Panc1 (cell line): ENCODE measurements around the gene PIGA. TPM values are rescaled to one million over a fixed set of nuclear protein-coding genes. Genes with fewer than 3 reads are reported as not detected.

Experiments
- ATAC-seq: fragments of 200-7000 bp; cut with Tn5 transposase; 2 replicates; pipeline ENCODE4 v1.9.1; 2020; ENCODE audit warnings: mild to moderate bottlenecking, moderate library complexity
- BruUV-seq: library from RNA; stranded (reverse); fragments of 400-500 nt; replicated peaks from 2 replicates; lab custom pipeline; 2021; lab: Mats Ljungman, UMichigan
- CTCF ChIA-PET: fragments of 300-600 bp; sonication (Branson Sonifier 250); formaldehyde crosslinking; loops from one replicate; lab custom pipeline; 2022; ENCODE audit warnings: antibody characterized with exemption; lab: Charles Lee
- POLR2A ChIA-PET: fragments of 300-600 bp; sonication (Branson Sonifier 250); formaldehyde crosslinking; loops from one replicate; lab custom pipeline; 2022; ENCODE audit warnings: antibody characterized with exemption; lab: Charles Lee
- DNase-seq: peaks from one replicate; pipeline ENCODE4 v3.0.0-alpha.2; 2010; ENCODE audit warnings: low read depth, low spot score
- H3K27ac ChIP-seq: 2 replicates; pipeline ENCODE4 v1.5.1; 2011; ENCODE audit warnings: mild to moderate bottlenecking, low read length, inconsistent platforms
- H3K27me3 ChIP-seq: fragments of 200-500 bp; sonication (Bioruptor generic); 2 replicates; pipeline ENCODE4 v1.6.0; 2014; ENCODE audit warnings: low read length, inconsistent platforms; ENCODE audit not compliant: control insufficient read depth, insufficient read depth
- H3K36me3 ChIP-seq: fragments of 200-500 bp; sonication (Bioruptor generic); 2 replicates; pipeline ENCODE4 v1.5.1; 2014; ENCODE audit warnings: inconsistent platforms, mild to moderate bottlenecking, low read length, moderate library complexity; ENCODE audit not compliant: control insufficient read depth, insufficient read depth
- H3K4me1 ChIP-seq: 2 replicates; pipeline ENCODE4 v1.5.1; 2011; ENCODE audit warnings: inconsistent platforms, mild to moderate bottlenecking, low read length, moderate library complexity; ENCODE audit not compliant: control insufficient read depth, insufficient read depth
- H3K4me3 ChIP-seq, 2 experiments: 2 replicates each; pipeline ENCODE4 v1.5.1; 2011 to 2012; ENCODE audit warnings: low read depth in 2 of 2, low read length in 2 of 2, mild to moderate bottlenecking in 2 of 2, inconsistent platforms in 1 of 2, moderate library complexity in 1 of 2
- H3K9me3 ChIP-seq: fragments of 200-500 bp; sonication (Bioruptor generic); 2 replicates; pipeline ENCODE4 v1.5.1; 2014; ENCODE audit warnings: low read depth, mild to moderate bottlenecking, inconsistent platforms, low read length, moderate library complexity; ENCODE audit not compliant: control insufficient read depth, insufficient read depth
- POLR2AphosphoS5 ChIP-seq: IDR thresholded peaks from 2 replicates; pipeline ENCODE4 v1.6.1; 2012; ENCODE audit warnings: mild to moderate bottlenecking, low read depth, low read length, moderate library complexity
- SIN3A ChIP-seq: IDR thresholded peaks from 2 replicates; pipeline ENCODE4 v1.6.1; 2012; ENCODE audit warnings: low read depth, mild to moderate bottlenecking, low read length, moderate library complexity, borderline replicate concordance; ENCODE audit not compliant: insufficient read depth
- TCF7L2 ChIP-seq: IDR thresholded peaks from 2 replicates; pipeline ENCODE4 v1.6.1; 2011; ENCODE audit warnings: mild to moderate bottlenecking, low read depth, low read length, inconsistent platforms
- in situ Hi-C: cut with HindIII; loops from 2 replicates; pipeline ENCODE4 v1.10.0; 2016; ENCODE audit warnings: low sequenced_read_pairs, low pct_unique_long_range_greater_than_20kb
- intact Hi-C: fragments of 100-400 bp; cut with micrococcal nuclease; formaldehyde crosslinking; loops from one replicate; pipeline ENCODE4 v1.10.0; 2022; ENCODE audit not compliant: unreplicated experiment
- total RNA-seq: library from RNA; stranded (reverse); gene quantifications from one replicate; pipeline ENCODE4 v1.2.1, GENCODE V29; 2021; ENCODE audit not compliant: unreplicated experiment
- TF ChIP-seq, protein P1 (sequence below), 2 experiments: IDR thresholded peaks; 2 replicates each; pipeline ENCODE4 v1.6.1; 2011 to 2012; ENCODE audit warnings: low read depth in 2 of 2, control low read depth in 1 of 2, low read length in 1 of 2, mild to moderate bottlenecking in 1 of 2, moderate library complexity in 1 of 2; ENCODE audit not compliant: insufficient read depth in 1 of 2
- TF ChIP-seq, protein P2 (sequence below): fragments of 450-650 bp; IDR thresholded peaks from 2 replicates; pipeline ENCODE4 v1.5.1; 2017; ENCODE audit warnings: mild to moderate bottlenecking

The PIGA gene
- total RNA-seq, 1 experiment from 2014 or later = 8.2 TPM

DNA sequence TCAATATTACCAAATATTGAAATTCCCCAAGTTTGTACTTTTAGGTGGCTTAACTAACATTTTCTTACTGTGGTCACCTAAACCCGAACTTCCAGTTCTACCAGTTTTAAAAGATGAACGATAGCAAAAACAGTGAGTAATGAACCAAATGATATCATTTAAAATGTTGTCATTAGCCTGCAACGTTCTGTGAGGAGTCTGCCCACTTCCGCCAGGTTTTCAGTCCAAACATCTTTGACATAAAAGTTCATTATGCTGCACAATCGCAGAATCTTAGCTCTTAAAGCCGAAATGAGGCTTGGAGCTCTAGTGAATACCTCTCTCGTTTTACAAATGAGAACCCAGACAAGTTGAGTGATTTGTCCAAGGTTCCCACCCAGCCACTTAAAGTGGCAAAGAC lies 762 bp downstream of the PIGA start:
- ChIA-PET CTCF (no interaction called here), POLR2A (no interaction called here)
- intact Hi-C loops (no loop called here), in situ Hi-C loops (no loop called here)
- TF ChIP-seq, protein P1, sequence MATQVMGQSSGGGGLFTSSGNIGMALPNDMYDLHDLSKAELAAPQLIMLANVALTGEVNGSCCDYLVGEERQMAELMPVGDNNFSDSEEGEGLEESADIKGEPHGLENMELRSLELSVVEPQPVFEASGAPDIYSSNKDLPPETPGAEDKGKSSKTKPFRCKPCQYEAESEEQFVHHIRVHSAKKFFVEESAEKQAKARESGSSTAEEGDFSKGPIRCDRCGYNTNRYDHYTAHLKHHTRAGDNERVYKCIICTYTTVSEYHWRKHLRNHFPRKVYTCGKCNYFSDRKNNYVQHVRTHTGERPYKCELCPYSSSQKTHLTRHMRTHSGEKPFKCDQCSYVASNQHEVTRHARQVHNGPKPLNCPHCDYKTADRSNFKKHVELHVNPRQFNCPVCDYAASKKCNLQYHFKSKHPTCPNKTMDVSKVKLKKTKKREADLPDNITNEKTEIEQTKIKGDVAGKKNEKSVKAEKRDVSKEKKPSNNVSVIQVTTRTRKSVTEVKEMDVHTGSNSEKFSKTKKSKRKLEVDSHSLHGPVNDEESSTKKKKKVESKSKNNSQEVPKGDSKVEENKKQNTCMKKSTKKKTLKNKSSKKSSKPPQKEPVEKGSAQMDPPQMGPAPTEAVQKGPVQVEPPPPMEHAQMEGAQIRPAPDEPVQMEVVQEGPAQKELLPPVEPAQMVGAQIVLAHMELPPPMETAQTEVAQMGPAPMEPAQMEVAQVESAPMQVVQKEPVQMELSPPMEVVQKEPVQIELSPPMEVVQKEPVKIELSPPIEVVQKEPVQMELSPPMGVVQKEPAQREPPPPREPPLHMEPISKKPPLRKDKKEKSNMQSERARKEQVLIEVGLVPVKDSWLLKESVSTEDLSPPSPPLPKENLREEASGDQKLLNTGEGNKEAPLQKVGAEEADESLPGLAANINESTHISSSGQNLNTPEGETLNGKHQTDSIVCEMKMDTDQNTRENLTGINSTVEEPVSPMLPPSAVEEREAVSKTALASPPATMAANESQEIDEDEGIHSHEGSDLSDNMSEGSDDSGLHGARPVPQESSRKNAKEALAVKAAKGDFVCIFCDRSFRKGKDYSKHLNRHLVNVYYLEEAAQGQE (IDR thresholded peaks at IDR 0.05; ENCODE audit: insufficient read depth in 1 of 2, low read depth in 2 of 2, low read length in 1 of 2) = no peak
- TF ChIP-seq, protein P2, sequence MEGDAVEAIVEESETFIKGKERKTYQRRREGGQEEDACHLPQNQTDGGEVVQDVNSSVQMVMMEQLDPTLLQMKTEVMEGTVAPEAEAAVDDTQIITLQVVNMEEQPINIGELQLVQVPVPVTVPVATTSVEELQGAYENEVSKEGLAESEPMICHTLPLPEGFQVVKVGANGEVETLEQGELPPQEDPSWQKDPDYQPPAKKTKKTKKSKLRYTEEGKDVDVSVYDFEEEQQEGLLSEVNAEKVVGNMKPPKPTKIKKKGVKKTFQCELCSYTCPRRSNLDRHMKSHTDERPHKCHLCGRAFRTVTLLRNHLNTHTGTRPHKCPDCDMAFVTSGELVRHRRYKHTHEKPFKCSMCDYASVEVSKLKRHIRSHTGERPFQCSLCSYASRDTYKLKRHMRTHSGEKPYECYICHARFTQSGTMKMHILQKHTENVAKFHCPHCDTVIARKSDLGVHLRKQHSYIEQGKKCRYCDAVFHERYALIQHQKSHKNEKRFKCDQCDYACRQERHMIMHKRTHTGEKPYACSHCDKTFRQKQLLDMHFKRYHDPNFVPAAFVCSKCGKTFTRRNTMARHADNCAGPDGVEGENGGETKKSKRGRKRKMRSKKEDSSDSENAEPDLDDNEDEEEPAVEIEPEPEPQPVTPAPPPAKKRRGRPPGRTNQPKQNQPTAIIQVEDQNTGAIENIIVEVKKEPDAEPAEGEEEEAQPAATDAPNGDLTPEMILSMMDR = no peak
- TF ChIP-seq TCF7L2 = no peak
- no peak for TF ChIP-seq SIN3A
- no peak for TF ChIP-seq POLR2AphosphoS5
- no peak for ATAC-seq
- DNase-seq = no peak
- H3K4me3 ChIP-seq = peak overlapping the region; percentile 63 to 79
- no peaks in the 10 kb centered on the region for H3K9me3 ChIP-seq
- H3K27me3 ChIP-seq = no peaks in the 10 kb centered on the region
- no peaks in the 10 kb centered on the region; the same call in 1 of the 2 replicates for H3K36me3 ChIP-seq
- BruUV-seq = no TSS peak
- no peaks in the 10 kb centered on the region for H3K4me1 ChIP-seq
- H3K27ac ChIP-seq = peak overlapping the region; percentile 66

DNA sequence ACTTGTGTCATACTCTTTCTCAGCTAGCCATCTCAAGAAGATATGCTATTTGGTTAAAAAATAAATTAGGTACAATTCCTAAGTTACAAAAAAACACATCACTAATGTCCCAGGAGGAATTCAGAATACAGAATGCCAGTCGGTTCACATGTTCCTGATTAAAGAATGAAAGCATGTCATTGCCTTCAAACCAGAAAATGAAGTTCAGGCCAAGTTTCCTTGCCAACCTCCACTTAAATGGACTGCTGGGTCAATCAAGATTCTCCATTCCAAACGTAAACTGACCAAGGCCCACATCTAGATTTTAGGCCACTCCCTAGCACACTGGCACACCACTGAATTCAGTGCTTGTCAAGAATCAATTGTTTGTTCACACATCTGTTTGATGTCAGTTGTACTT lies 6.5 kb downstream of the PIGA start:
- Histone ChIP-seq H3K27me3 (no peaks in the 10 kb centered on the region), H3K9me3 (no peaks in the 10 kb centered on the region), H3K27ac (no peak overlapping the region), H3K4me3 (no peak overlapping the region), H3K4me1 (no peaks in the 10 kb centered on the region), H3K36me3 (no peaks in the 10 kb centered on the region)
- ATAC-seq (no peak), DNase-seq (no peak)
- intact Hi-C loops (no loop called here), in situ Hi-C loops (no loop called here)
- BruUV-seq = no TSS peak
- ChIA-PET CTCF (interaction anchor here (0.6 kb wide), 1 partner anchor 40 kb away, joined by 3 read pairs; no protein-coding TSS in a partner anchor), POLR2A (no interaction called here)
- no peak for TF ChIP-seq TCF7L2
- no peak for TF ChIP-seq SIN3A
- TF ChIP-seq, protein P2 = no peak
